GM19397 (cell line): ENCODE measurements around the gene LRRFIP2.

Experiments used
- ATAC-seq: cut with Tn5 transposase; IDR thresholded peaks from one replicate; pipeline ENCODE4 v1.9.1; 2021; ENCODE audit warnings: mild to moderate bottlenecking, moderate library complexity; ENCODE audit not compliant: unreplicated experiment

LRRFIP2 gene

DNA sequence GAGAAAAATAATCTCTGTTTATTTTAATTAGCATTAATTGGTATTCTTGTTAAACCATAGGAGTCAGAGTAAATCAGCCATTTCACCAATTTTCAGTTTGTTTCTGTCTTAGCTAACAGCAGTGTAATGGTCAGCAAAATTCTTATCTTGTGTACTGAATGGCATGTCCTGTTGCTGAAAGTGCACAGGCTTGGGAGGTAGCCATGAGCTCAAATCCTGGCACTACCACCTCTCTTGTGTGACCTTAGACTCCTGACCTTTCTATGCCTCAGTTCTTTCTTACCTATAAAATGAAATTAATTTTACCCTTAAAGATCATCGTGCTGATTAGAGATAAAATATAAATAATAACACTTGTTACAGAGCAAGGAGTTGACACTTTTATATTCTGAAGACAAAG, 145.3 kb downstream of the LRRFIP2 start:
- no peak for ATAC-seq

DNA sequence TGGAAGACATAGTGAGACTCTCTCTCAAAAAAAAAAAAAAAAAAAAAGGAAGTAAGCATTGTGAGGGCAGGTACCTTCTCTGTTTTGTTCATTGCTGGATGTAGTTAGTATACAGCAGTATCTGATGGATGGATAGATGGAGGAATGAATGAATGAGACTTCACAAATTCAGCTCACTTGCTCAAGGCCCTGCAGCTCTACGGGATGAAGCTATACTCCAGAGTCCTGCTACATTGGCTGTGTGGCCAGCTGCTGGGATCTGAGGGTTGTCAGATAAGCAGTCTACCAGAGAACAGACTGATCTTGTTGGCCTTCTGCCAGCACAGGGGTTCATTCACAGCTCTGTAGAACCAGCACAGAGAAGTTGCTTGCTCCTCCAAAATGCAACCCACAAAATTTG, 146.1 kb downstream of the LRRFIP2 start:
- ATAC-seq: no peak

DNA sequence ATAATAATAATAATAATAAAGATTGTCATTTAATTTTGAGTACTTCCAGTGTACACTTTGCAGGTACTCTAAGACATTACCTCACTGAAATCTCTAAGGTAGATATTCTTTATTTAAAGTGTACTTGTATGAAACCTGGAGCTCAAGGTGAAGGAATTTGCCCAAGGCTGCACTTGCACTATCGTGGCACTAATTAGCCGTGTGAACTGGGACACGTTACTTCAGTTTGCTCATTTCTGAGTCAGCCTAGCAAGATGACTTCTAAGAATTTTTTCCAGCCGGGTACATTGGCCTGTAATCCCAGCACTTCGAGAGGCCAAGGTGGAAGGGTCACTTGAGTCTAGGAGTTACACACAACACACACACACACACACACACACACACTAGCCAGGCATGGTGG, 147.5 kb downstream of the LRRFIP2 start:
- no peak for ATAC-seq

DNA sequence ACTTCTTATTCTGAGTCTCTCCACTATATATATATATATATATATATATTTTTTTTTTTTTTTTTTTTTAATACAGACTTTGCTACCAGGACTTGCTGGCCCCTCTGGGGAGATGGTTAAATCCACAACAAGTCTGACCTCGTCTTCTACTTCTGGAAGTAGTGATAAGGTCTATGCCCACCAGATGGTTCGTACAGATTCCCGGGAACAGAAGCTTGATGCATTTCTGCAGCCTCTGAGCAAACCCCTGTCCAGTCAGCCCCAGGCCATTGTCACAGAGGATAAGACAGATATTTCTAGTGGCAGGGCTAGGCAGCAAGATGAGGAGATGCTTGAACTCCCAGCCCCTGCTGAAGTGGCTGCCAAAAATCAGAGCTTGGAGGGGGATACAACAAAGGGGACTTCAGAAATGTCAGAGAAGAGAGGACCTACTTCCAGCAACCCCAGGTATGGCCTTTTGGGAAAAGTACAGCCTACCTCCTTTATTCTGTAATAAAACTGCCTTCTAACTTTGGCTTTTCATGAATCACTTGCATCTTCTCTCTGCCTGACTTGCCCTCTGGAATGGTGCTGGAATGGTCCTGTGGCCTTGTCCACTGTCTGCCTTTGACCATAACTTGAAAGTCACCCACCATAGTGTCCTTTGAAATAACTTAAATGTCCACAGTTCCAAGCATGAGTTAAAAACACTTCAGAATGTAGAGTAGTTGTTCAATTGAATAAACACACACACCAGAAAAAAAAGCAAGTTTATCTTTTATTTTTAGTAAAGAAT, 148.6 kb downstream of the LRRFIP2 start:
- no peak for ATAC-seq

DNA sequence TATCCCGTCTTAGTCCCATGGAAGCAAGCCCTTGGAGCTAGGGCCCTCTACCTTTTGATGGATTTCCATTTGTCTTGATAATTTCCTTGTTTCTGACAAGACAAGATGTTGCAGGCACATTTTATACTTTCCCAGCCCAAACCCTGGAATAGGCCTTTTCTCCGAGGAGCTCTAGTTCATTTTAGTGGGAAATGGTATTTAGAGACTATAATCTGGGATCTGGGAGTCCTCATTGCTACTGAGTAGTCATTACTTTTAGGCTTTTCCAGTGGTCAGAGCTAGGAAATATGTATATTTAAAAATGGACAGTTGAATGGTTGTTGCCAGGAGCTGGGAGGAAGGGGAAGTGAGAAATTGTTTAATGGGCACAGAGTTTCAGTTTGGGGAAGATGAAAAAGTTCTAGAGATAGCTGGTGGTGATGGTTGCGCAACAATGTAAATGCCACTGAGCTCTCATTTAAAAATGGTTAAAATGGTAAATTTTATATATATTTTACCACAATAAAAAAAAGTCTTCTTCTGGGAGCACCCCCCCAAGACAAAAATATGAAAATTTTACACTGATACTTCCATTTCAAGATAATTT, 149.5 kb downstream of the LRRFIP2 start:
- no peak for ATAC-seq

DNA sequence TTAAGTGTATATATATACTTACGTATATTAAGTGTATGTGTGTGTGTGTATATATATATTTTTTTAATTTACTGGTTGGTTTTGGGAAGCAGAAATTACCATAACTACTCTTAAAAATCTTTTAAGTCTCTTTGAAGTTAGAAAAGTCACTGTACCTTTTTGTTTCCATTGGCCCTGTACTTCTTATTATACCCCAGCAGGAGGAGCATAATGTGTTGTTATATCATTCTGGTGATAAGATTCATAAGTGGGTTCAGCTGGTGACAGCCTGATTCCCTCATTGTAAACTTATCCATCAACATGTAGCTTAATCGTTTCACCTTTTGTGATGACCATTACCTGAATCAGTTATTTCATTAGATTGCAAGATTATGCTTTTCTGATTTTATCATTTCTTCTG, 150.3 kb downstream of the LRRFIP2 start:
- no peak for ATAC-seq

DNA sequence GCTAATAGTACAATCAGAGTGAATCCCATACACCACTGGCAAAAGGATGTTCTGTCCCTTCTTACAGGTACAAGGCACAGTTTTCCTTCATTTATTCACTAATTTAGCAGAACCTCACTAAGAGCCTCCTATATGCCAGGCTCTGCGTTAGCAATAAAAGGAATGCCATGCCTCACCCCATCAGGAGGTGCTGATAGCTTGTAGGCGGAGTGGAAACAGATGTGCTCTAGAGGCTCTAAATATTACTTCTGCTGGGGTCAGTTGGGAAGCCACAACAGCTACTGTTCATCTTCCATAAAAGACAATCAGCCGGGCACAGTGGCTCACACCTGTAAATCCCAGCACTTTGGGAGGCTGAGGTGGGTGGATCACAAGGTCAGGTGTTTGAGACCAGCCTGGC, 156.7 kb downstream of the LRRFIP2 start:
- no peak for ATAC-seq

DNA sequence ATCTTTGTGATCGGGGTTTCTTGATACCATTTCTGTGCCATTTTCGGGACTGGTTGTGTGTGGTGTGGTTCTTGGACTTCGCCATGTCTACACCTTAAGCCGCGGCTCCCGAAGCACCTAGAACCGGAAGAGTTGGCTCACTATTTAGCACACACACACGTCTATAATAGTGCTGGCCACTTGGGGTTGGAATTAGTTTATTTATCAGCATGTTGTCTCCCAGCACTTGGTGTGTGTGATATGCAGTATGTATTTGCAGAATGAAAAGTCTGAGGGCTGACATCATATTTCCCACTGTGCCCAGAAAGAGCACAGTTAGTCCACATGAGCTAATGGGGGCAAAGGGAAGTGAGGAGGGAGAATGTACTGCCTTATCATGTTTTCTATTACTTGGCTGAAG, 157.5 kb downstream of the LRRFIP2 start:
- ATAC-seq: no peak

DNA sequence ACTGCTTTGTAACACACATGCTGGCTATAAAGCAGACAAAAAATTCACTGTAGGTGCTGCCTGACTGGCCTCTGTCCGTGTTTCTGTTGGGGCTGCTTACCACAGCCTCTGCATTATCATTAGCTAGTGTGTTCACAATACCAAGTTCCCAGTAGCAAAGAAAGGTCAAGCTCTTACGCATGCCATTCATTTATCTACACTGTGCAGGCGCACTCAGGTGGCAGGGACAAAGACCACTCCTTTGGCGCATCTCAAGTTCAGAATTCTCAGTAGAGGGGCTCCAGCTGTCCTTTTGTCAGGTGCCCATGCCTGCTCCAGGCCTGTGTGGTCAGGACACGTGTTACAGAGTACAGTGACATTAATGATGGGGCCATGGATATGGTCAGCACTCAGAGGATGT, 158.7 kb downstream of the LRRFIP2 start:
- no peak for ATAC-seq

DNA sequence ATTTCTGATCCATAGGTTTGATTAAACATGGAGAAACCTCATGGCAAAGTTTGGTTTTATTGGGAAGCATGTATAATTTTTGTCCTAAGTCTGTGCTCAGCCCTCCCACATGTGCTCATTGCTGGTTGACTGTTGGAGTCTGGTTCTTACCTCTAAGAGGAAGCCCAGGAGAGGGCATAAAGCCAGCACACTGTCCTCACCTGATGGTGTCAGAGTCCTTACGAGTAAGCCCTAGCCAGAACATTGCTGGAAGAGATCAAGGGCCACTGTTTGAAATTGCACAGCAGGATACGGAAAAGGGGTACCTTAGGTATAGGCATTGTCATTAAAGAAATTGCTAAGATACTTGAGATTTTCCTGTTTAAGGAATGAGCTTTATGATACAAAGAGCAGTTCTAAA, 159.8 kb downstream of the LRRFIP2 start:
- ATAC-seq: no peak
